ENCODE data around the gene AGAP3. TPM values are rescaled to one million over a fixed set of nuclear protein-coding genes. Genes with fewer than 3 reads are reported as not detected.

The AGAP3 gene
- polyA plus RNA-seq, 3 donors: 6.4 to 133 (median 6.8) TPM

DNA sequence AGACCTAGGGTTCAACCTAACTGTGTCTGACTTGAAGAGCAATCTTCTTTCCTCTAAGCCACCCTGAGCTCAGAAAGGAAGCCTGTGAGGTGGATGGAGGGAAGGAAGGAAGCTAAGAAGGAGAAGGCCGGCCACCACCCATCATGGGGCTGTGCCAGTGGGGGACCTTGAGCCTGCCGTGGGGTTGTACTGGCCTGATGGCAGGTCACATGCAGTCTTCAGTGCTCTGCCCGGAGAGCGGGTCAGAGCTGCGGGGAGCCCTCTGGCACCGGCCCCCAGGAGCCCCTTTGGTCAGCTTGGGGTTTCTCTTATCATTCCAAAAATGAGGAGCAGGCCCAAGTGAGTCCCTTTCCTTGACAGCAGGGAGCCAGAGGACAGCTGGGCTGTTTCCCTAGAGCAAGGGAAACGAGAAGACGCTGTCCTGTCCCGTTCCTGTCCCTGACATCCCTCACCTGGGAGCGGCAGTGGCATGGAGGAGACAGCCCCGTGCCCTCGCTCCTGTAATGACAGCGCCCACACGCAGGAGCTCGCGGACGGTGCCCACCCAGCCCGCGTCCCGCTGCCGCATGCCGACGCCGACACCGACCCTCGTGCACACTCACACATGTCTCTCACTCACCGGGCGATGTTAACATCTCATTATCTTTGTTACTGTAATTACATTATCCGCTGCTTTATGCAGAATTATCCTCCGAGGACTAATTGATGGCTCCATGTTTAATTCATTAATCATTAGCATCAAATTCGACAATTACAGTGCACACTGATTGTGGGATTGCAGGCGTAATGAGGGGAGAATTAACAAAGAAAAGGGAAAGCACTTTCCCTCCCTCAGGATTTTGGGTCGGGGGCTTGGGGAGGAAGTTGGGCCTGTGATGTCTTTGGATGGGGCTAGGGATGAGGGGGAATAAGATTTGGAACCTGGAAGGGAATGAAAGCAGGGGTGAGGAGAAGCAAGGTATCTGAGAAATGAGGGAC lies 49.9 kb downstream of the AGAP3 start:
- DNase-seq: no peak
- intact Hi-C loops (cut with micrococcal nuclease): no loop called here
- no peaks in the 10 kb centered on the region for H3K9me3 ChIP-seq (replicated peaks in 1 of 2; ENCODE audit: control insufficient read depth in 1 of 2, insufficient read depth in 1 of 2, low read length in 2 of 2)
- peaks cover 33 to 76% of the 10 kb centered on the region in 2 donors for H3K36me3 ChIP-seq (replicated peaks in 1 of 2; ENCODE audit: control insufficient read depth in 1 of 2, insufficient read depth in 2 of 2, low read length in 2 of 2)
- no peaks in the 10 kb centered on the region for H3K4me1 ChIP-seq (ENCODE audit: control insufficient read depth in 1 of 2, insufficient read depth in 2 of 2, low read length in 2 of 2)
- H3K4me2 ChIP-seq (replicated peaks; ENCODE audit: extremely low read depth, low read length, poor library complexity, severe bottlenecking): no peak overlapping the region
- peaks cover 7% of the 10 kb centered on the region for H4K20me1 ChIP-seq (ENCODE audit: insufficient read depth, low read length)
- no peaks in the 10 kb centered on the region for H3K9me3 Mint-ChIP-seq
- no peak overlapping the region for H3K4me3 Mint-ChIP-seq
- no peak overlapping the region for H3K4me3 ChIP-seq (replicated peaks in 1 of 3; ENCODE audit: low read depth in 2 of 3, low read length in 3 of 3)
- no peaks in the 10 kb centered on the region for H3K27me3 ChIP-seq (ENCODE audit: control insufficient read depth in 2 of 2, insufficient read depth in 2 of 2, low read length in 2 of 2)
- WGBS (ENCODE audit: insufficient coverage): 96% methylated on average over 27 of the region's 33 CpGs
- H3K27ac ChIP-seq (ENCODE audit: low read depth in 1 of 2, low read length in 2 of 2): no peak overlapping the region
- TF ChIP-seq, protein P1, sequence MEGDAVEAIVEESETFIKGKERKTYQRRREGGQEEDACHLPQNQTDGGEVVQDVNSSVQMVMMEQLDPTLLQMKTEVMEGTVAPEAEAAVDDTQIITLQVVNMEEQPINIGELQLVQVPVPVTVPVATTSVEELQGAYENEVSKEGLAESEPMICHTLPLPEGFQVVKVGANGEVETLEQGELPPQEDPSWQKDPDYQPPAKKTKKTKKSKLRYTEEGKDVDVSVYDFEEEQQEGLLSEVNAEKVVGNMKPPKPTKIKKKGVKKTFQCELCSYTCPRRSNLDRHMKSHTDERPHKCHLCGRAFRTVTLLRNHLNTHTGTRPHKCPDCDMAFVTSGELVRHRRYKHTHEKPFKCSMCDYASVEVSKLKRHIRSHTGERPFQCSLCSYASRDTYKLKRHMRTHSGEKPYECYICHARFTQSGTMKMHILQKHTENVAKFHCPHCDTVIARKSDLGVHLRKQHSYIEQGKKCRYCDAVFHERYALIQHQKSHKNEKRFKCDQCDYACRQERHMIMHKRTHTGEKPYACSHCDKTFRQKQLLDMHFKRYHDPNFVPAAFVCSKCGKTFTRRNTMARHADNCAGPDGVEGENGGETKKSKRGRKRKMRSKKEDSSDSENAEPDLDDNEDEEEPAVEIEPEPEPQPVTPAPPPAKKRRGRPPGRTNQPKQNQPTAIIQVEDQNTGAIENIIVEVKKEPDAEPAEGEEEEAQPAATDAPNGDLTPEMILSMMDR (IDR thresholded peaks at IDR 0.05): no peak
- no peaks in the 10 kb centered on the region for H3K79me2 ChIP-seq (ENCODE audit: insufficient read depth, low read length)
- no peaks in the 10 kb centered on the region for H3K4me1 Mint-ChIP-seq
- peak overlapping the region in 1 of 7 donors; percentile 48 for H3K27ac Mint-ChIP-seq
- H2AFZ ChIP-seq (ENCODE audit: insufficient read depth, low read depth, low read length, poor library complexity, severe bottlenecking): no peak overlapping the region
- H3K9ac ChIP-seq (ENCODE audit: insufficient read depth, low read length, poor library complexity, severe bottlenecking): no peak overlapping the region
- H3K27me3 Mint-ChIP-seq (ENCODE audit: low read depth in 3 of 3): peaks cover 0 to 2% (median 2%) of the 10 kb centered on the region in 3 donors
- H3K36me3 Mint-ChIP-seq: peaks cover 50 to 54% of the 10 kb centered on the region in 2 donors

DNA sequence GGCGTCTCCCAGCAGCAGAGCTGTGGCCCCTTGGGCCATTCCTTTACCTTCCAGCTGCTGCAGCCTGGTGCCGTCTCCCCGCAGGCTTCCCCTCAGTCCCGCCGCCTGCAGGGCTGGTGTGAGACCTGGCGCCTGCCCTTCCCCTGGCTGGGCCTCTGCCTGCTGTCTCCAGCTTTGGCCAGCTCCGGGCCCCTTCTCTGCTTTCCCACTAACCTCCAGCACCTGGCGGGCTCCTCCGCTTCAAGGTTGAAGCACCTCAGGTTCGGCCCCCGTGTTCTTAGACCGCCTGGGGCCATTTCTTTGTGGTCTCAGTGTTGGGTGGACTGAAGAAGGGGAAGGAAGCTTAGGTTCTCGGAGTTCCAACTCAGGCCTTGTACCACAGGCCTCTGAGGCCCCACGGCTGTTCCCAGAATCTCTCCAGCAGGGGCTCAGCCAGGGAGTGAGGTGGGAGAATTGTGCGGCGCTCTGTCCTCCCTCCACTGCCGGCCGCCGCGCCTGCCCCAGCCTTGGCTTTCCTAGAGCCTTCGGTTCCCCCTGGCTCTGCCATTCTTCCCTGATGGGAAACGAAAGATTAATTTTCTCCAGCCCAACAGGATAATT lies 50.9 kb downstream of the AGAP3 start:
- H3K4me1 ChIP-seq (ENCODE audit: control insufficient read depth in 1 of 2, insufficient read depth in 2 of 2, low read length in 2 of 2): no peaks in the 10 kb centered on the region
- 83% methylated on average over 11 of the region's 22 CpGs for WGBS (ENCODE audit: insufficient coverage)
- H3K4me2 ChIP-seq (replicated peaks; ENCODE audit: extremely low read depth, low read length, poor library complexity, severe bottlenecking): no peak overlapping the region
- Mint-ChIP-seq H3K27ac (no peak overlapping the region), H3K27me3 (ENCODE audit: low read depth in 3 of 3) (peaks cover 0 to 2% (median under 1%) of the 10 kb centered on the region in 3 donors), H3K36me3 (peaks cover 53 to 54% of the 10 kb centered on the region in 2 donors), H3K4me3 (no peak overlapping the region), H3K9me3 (no peaks in the 10 kb centered on the region), H3K4me1 (no peaks in the 10 kb centered on the region)
- TF ChIP-seq, protein P1 (IDR thresholded peaks at IDR 0.05): no peak
- H3K9me3 ChIP-seq (replicated peaks in 1 of 2; ENCODE audit: control insufficient read depth in 1 of 2, insufficient read depth in 1 of 2, low read length in 2 of 2): no peaks in the 10 kb centered on the region
- no peak overlapping the region for H2AFZ ChIP-seq (ENCODE audit: insufficient read depth, low read depth, low read length, poor library complexity, severe bottlenecking)
- intact Hi-C loops (cut with micrococcal nuclease): no loop called here
- no peaks in the 10 kb centered on the region for H3K79me2 ChIP-seq (ENCODE audit: insufficient read depth, low read length)
- H3K9ac ChIP-seq (ENCODE audit: insufficient read depth, low read length, poor library complexity, severe bottlenecking): no peak overlapping the region
- no peaks in the 10 kb centered on the region for H3K27me3 ChIP-seq (ENCODE audit: control insufficient read depth in 2 of 2, insufficient read depth in 2 of 2, low read length in 2 of 2)
- peaks cover 42 to 76% of the 10 kb centered on the region in 2 donors for H3K36me3 ChIP-seq (replicated peaks in 1 of 2; ENCODE audit: control insufficient read depth in 1 of 2, insufficient read depth in 2 of 2, low read length in 2 of 2)
- no peak overlapping the region for H3K4me3 ChIP-seq (replicated peaks in 1 of 3; ENCODE audit: low read depth in 2 of 3, low read length in 3 of 3)
- no peak overlapping the region for H3K27ac ChIP-seq (ENCODE audit: low read depth in 1 of 2, low read length in 2 of 2)
- H4K20me1 ChIP-seq (ENCODE audit: insufficient read depth, low read length): peaks cover 4% of the 10 kb centered on the region
- DNase-seq: no peak

Data from CD14-positive monocyte (primary cell).